H1 (cell line): ENCODE measurements around the gene CSF1. TPM values are rescaled to one million over a fixed set of nuclear protein-coding genes. Genes with fewer than 3 reads are reported as not detected.

Source experiments
- CBX8 ChIP-seq: fragments of 300-800, 300-1000 bp; sonication (generic); IDR thresholded peaks from 2 replicates; pipeline ENCODE4 v1.7.1; 2016; ENCODE audit warnings: low read depth, low read length, borderline replicate concordance
- JUND ChIP-seq: IDR thresholded peaks from 2 replicates; pipeline ENCODE4 v1.6.1; 2011; ENCODE audit warnings: mild to moderate bottlenecking, improper control_type of control experiment, low read length
- POU5F1 ChIP-seq: IDR thresholded peaks from 2 replicates; pipeline ENCODE4 v1.6.1; 2011; ENCODE audit warnings: low read depth, mild to moderate bottlenecking, low read length, moderate library complexity
- RNF2 ChIP-seq: fragments of 200-900, 300-1000 bp; sonication (generic); IDR thresholded peaks from 2 replicates; pipeline ENCODE4 v1.7.1; 2016; ENCODE audit warnings: borderline replicate concordance, low read depth, mild to moderate bottlenecking, antibody characterized with exemption, low read length; ENCODE audit not compliant: poor library complexity, severe bottlenecking; ENCODE audit errors: missing control alignments
- polyA plus RNA-seq, 7 experiments: library from polyadenylated mRNA; depleted of rRNA in 3 of 7; stranded (reverse) in 5 of 7; unstranded in 2 of 7; fragments of >200 nt in 5 of 7; fragments of 200-250 nt in 2 of 7; gene quantifications; 1 replicate in 5 of 7; 2 replicates in 1 of 7; 4 replicates in 1 of 7; pipeline versions ENCODE4 v1.2.1 to v1.2.3, GENCODE V29; 2011 to 2013; ENCODE audit warnings: missing spikeins in 2 of 7, mixed read lengths in 2 of 7
- total RNA-seq: library from RNA; stranded (reverse); fragmentation: NEBNext Ultra II Directional; extraction: Animal tissue kit (Norgen Biotek cat#: 25700); gene quantifications from 2 replicates; pipeline ENCODE4 v1.2.1, GENCODE V29; 2021

Gene CSF1
- total and polyA plus RNA-seq, 2 of the 8 experiments (the other 6 are each of a cell fraction or from before 2014, with no cell fraction given), result 3.3 to 5.4 TPM

GRCh38 chr1:109887884-109888283, 22.8 kb upstream of the CSF1 start (continued):
- TF ChIP-seq CBX8, result no peak
- TF ChIP-seq RNF2, result no peak
- TF ChIP-seq POU5F1, result no peak
- TF ChIP-seq JUND, result no peak
- TF ChIP-seq, all 59 proteins: peak for 0
